Esophagus muscularis mucosa (tissue), 4 donors: Measurements from ENCODE around the gene RPL10A.

ENCODE experiments used
- EP300 ChIP-seq: sonication (generic); formaldehyde crosslinking; IDR thresholded peaks from one replicate; pipeline ENCODE4 v1.6.1; 2017; ENCODE audit warnings: antibody characterized with exemption
- POLR2A ChIP-seq: fragments of 450-650 bp; IDR thresholded peaks from one replicate; pipeline ENCODE4 v1.6.1; 2017; ENCODE audit warnings: antibody characterized with exemption, moderate library complexity, mild to moderate bottlenecking, low read depth
- POLR2AphosphoS5 ChIP-seq, 2 donors: sonication (generic); formaldehyde crosslinking; IDR thresholded peaks; one replicate each; pipeline ENCODE4 v1.6.1; 2017; ENCODE audit warnings: antibody characterized with exemption in 2 of 2
- TF ChIP-seq, protein P1 (sequence below), 3 experiments: fragments of 200-600 bp in 2 of 3; fragments of 450-650 bp in 1 of 3; sonication (generic) in 2 of 3; IDR thresholded peaks; one replicate each; pipeline ENCODE4 v1.5.1; 2017 to 2019; ENCODE audit warnings: antibody characterized with exemption in 3 of 3, mild to moderate bottlenecking in 2 of 3, moderate library complexity in 1 of 3

- TF ChIP-seq POLR2A = no peak
- TF ChIP-seq, protein P1, sequence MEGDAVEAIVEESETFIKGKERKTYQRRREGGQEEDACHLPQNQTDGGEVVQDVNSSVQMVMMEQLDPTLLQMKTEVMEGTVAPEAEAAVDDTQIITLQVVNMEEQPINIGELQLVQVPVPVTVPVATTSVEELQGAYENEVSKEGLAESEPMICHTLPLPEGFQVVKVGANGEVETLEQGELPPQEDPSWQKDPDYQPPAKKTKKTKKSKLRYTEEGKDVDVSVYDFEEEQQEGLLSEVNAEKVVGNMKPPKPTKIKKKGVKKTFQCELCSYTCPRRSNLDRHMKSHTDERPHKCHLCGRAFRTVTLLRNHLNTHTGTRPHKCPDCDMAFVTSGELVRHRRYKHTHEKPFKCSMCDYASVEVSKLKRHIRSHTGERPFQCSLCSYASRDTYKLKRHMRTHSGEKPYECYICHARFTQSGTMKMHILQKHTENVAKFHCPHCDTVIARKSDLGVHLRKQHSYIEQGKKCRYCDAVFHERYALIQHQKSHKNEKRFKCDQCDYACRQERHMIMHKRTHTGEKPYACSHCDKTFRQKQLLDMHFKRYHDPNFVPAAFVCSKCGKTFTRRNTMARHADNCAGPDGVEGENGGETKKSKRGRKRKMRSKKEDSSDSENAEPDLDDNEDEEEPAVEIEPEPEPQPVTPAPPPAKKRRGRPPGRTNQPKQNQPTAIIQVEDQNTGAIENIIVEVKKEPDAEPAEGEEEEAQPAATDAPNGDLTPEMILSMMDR (IDR thresholded peaks at IDR 0.05) = no peak
- no peak for TF ChIP-seq EP300
- no peak for TF ChIP-seq POLR2AphosphoS5 (IDR thresholded peaks at IDR 0.05)
These were observed 31.2 kb downstream of the RPL10A start for GRCh38 chr6:35499372-35499771.
